Left colon (tissue), 2 donors: ENCODE measurements around the gene C9orf72. TPM values are rescaled to one million over a fixed set of nuclear protein-coding genes. Genes with fewer than 3 reads are reported as not detected.

Experiments
- total RNA-seq, 2 donors: library from RNA; stranded (reverse); fragmentation: NEBNext Ultra II Directional; extraction: Animal tissue kit (Norgen Biotek cat#: 25700); gene quantifications; one replicate each; pipeline ENCODE4 v1.2.1, GENCODE V29; 2021
- donor health status: DM: no; HTN: no; CAD: no.
- donor health status: DM: yes; HTN: yes; CAD: no.

C9orf72 gene
- total RNA-seq, 2 donors from 2014 or later: 10.7 to 13.4 TPM

Other genes with a start within 250 kb of the C9orf72 start
- gene IFNK, start 49.2 kb downstream of the C9orf72 start, total RNA-seq: not detected
- gene MOB3B, start 43.7 kb downstream of the C9orf72 start, total RNA-seq: 10 to 100 TPM; 42.2 to 47.1 TPM